ENCODE results near the gene RAB31.

RAB31 gene

DNA sequence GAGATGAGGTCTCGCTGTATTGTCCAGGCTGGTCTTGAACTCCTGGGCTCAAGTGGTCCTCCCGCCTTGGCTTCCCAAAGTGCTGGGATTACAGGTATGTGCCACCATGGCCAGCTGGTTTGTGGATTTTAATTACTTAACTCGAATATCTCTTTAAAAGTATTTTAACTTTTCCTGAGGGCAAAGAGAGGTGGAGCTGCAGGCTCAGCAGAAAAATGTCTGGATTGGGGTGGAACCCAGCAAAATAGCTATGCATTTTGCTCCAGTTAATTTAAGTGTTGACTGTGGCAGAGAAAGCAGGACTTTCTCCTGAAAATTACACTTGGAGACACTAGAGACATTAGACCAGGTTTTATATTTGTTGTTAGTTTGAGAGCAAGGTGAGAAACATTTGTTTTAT lies 142.2 kb downstream of the RAB31 start:
- Histone ChIP-seq H3K79me2 (no peaks in the 10 kb centered on the region), H3K9me3 (ENCODE audit: control insufficient read depth, low read length) (no peaks in the 10 kb centered on the region), H3K4me3 (ENCODE audit: low read depth, low read length) (no peak overlapping the region), H3K36me3 (ENCODE audit: control insufficient read depth, insufficient read depth, low read length) (no peaks in the 10 kb centered on the region), H3K4me2 (ENCODE audit: low read length) (no peak overlapping the region), H3K27ac (no peak overlapping the region), H3K4me1 (peaks cover 5% of the 10 kb centered on the region), H2AFZ (peak overlapping the region; percentile 65), H3K9ac (no peak overlapping the region), H3K27me3 (ENCODE audit: control insufficient read depth, insufficient read depth, low read length) (no peaks in the 10 kb centered on the region)
- TF ChIP-seq, protein P1, sequence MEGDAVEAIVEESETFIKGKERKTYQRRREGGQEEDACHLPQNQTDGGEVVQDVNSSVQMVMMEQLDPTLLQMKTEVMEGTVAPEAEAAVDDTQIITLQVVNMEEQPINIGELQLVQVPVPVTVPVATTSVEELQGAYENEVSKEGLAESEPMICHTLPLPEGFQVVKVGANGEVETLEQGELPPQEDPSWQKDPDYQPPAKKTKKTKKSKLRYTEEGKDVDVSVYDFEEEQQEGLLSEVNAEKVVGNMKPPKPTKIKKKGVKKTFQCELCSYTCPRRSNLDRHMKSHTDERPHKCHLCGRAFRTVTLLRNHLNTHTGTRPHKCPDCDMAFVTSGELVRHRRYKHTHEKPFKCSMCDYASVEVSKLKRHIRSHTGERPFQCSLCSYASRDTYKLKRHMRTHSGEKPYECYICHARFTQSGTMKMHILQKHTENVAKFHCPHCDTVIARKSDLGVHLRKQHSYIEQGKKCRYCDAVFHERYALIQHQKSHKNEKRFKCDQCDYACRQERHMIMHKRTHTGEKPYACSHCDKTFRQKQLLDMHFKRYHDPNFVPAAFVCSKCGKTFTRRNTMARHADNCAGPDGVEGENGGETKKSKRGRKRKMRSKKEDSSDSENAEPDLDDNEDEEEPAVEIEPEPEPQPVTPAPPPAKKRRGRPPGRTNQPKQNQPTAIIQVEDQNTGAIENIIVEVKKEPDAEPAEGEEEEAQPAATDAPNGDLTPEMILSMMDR (IDR thresholded peaks at IDR 0.05) = no peak

DNA sequence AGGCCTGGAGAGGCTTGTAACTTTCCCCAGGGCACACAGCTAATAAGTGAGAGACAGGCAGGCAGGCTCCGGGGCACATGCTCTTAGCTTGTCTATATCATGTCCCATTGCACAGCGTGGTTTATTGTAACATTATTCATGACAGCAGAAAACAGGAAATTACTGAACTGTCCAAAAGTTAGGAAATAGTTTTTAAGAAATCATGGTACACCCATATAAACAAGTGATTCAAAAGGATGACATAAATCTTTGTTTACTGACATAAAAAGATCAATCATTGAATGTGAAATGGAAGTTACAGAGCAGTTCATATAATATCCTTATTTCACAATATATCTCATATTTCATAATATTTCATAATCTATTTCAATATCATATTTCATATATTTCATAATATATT lies 143.4 kb downstream of the RAB31 start:
- Histone ChIP-seq H3K36me3 (ENCODE audit: control insufficient read depth, insufficient read depth, low read length) (no peaks in the 10 kb centered on the region), H2AFZ (no peak overlapping the region), H3K9me3 (ENCODE audit: control insufficient read depth, low read length) (no peaks in the 10 kb centered on the region), H3K27ac (no peak overlapping the region), H3K4me3 (ENCODE audit: low read depth, low read length) (no peak overlapping the region), H3K9ac (no peak overlapping the region), H3K27me3 (ENCODE audit: control insufficient read depth, insufficient read depth, low read length) (no peaks in the 10 kb centered on the region), H3K79me2 (no peaks in the 10 kb centered on the region), H3K4me1 (peaks cover 5% of the 10 kb centered on the region), H3K4me2 (ENCODE audit: low read length) (no peak overlapping the region)
- TF ChIP-seq, protein P1 (IDR thresholded peaks at IDR 0.05) = no peak

DNA sequence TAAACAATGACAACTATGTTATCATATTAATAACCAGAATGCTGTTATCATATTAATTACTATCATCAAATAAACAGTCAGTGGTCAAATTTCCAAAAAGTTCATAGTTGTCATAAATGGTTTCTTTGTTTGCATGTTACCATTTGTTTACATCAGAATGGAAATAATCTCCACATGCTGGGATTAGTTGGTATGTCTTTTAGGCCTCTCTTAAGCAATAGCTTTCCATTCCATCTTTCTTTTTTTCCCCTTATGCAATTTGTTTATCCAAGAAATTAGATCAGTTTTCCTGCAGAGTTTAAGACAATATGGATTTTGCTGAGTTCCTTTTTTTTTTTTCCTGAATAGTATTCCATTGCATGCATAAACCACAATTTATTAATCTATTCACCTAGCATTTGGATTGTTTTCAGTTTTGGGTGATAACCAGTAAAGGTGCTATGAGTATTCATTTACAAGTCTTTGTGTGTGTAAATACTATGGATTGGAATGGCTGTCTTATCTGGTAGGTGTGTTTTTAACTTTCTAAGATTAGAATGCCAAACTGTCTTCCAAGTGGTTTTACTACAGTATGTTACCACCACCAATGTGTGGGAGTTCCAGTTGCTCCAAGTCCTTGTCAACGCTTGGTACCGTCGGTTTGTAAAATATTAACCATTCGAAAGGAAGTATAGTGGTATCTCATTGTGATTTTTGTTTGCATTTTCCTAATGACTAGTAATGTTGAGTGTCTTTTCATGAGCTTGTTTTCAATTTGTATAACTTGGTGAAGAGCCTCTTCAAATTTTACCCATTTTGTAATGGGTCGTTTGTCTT lies 144.4 kb downstream of the RAB31 start:
- Histone ChIP-seq H3K27ac (no peak overlapping the region), H3K9ac (no peak overlapping the region), H3K4me2 (ENCODE audit: low read length) (no peak overlapping the region), H3K4me1 (peaks cover 5% of the 10 kb centered on the region), H3K27me3 (ENCODE audit: control insufficient read depth, insufficient read depth, low read length) (no peaks in the 10 kb centered on the region), H3K79me2 (no peaks in the 10 kb centered on the region), H3K4me3 (ENCODE audit: low read depth, low read length) (no peak overlapping the region), H2AFZ (no peak overlapping the region), H3K9me3 (ENCODE audit: control insufficient read depth, low read length) (no peaks in the 10 kb centered on the region), H3K36me3 (ENCODE audit: control insufficient read depth, insufficient read depth, low read length) (no peaks in the 10 kb centered on the region)
- TF ChIP-seq, protein P1 (IDR thresholded peaks at IDR 0.05) = no peak

DNA sequence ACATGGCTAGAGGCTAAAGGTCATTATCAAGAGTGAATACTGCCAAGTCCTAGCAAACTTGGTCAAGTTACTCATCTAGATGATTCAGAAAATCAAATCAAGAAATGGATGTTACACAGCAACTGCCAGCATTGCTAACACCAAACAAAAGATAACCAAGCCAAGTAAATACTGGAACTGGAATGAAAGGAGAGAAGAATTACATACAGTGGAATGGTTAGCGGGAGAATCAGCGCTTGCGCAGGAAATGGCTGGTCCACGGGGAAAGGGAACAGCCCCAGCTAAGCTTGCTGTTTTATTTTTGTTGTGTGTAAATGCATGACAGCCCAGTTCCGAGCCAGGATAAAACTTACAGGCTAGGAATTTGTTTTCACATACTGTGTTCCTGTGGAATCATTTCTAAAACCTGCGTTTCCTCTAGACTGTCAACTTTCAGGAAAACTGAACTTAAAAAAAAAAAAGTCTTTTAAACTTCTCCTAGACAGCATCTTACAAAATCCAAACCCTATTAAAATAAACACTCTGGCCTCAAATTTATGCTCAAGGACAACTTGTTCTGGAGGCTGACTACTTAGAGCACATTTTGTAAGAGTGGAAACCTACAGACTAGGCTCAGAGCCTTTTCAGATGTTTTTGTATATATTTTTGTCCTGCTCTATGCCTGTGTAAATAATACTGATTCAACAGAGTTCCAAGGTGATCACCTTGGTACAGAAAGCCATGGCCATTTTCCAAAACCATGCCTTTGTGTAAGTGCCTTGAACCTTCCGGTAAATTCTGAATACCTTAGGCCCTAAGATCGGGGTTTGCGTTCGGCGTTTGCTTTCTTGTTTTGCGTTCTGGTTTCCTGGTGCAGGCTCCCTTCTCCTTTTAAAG lies 146.9 kb downstream of the RAB31 start:
- no peak overlapping the region for H2AFZ ChIP-seq
- no peaks in the 10 kb centered on the region for H3K27me3 ChIP-seq (ENCODE audit: control insufficient read depth, insufficient read depth, low read length)
- H3K4me3 ChIP-seq (ENCODE audit: low read depth, low read length) = no peak overlapping the region
- no peak overlapping the region for H3K27ac ChIP-seq
- no peaks in the 10 kb centered on the region for H3K9me3 ChIP-seq (ENCODE audit: control insufficient read depth, low read length)
- no peak overlapping the region for H3K9ac ChIP-seq
- no peaks in the 10 kb centered on the region for H3K36me3 ChIP-seq (ENCODE audit: control insufficient read depth, insufficient read depth, low read length)
- H3K79me2 ChIP-seq = no peaks in the 10 kb centered on the region
- H3K4me1 ChIP-seq = no peaks in the 10 kb centered on the region
- no peak overlapping the region for H3K4me2 ChIP-seq (ENCODE audit: low read length)
- TF ChIP-seq, protein P1 (IDR thresholded peaks at IDR 0.05) = no peak
